HCT116 (cell line): Measurements from ENCODE around the gene CPLX4.

Experiments
- POLR2A ChIP-seq: IDR thresholded peaks from 2 replicates; pipeline ENCODE4 v1.7.0; 2011; ENCODE audit warnings: borderline replicate concordance; ENCODE audit not compliant: insufficient read depth, insufficient read length; ENCODE audit errors: extremely low read depth
- TF ChIP-seq, protein P1 (sequence below), 3 experiments: fragments of 200-600 bp in 1 of 3; sonication (generic) in 1 of 3; IDR thresholded peaks in 2 of 3; conservative IDR thresholded peaks in 1 of 3; 2 replicates each; pipeline ENCODE4 v1.5.1; 2012 to 2017; ENCODE audit warnings: low read depth in 2 of 3, low read length in 2 of 3, antibody characterized with exemption in 1 of 3, borderline replicate concordance in 1 of 3, control low read depth in 1 of 3, mild to moderate bottlenecking in 1 of 3, mixed read lengths in 1 of 3, mixed run types in 1 of 3, moderate library complexity in 1 of 3; ENCODE audit not compliant: insufficient read depth in 1 of 3

DNA sequence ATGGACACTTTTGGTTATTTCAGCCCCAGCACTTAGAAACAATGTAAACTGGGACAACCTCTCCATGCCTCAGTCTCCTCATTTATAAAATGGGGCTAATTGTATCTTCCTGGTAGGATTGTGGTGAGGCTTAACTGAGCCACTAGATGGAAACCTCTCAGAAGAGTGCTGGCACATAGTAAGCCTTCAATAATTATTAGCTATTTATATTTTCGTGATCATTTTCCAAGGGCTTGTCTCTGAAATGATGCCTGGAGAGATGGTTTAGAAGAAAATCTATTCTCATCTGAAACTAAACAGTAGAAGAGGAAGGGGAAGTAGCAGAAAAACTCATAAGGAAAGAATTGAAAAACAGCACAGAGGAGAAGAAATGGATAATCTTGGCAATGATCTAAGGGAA lies 52.0 kb downstream of the CPLX4 start:
- TF ChIP-seq, protein P1, sequence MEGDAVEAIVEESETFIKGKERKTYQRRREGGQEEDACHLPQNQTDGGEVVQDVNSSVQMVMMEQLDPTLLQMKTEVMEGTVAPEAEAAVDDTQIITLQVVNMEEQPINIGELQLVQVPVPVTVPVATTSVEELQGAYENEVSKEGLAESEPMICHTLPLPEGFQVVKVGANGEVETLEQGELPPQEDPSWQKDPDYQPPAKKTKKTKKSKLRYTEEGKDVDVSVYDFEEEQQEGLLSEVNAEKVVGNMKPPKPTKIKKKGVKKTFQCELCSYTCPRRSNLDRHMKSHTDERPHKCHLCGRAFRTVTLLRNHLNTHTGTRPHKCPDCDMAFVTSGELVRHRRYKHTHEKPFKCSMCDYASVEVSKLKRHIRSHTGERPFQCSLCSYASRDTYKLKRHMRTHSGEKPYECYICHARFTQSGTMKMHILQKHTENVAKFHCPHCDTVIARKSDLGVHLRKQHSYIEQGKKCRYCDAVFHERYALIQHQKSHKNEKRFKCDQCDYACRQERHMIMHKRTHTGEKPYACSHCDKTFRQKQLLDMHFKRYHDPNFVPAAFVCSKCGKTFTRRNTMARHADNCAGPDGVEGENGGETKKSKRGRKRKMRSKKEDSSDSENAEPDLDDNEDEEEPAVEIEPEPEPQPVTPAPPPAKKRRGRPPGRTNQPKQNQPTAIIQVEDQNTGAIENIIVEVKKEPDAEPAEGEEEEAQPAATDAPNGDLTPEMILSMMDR (IDR thresholded peaks at IDR 0.05 in 2 of 3, conservative IDR thresholded peaks at IDR 0.05 in 1 of 3; ENCODE audit: borderline replicate concordance in 1 of 3, insufficient read depth in 1 of 3, low read depth in 2 of 3, low read length in 2 of 3): no peak
- TF ChIP-seq POLR2A: no peak
